NCI-H2081 treated with DMSO at 0.1 percent for 48 hours (cell line): ENCODE data around the gene SUSD1.

ENCODE experiments used
- DNase-seq: peaks from one replicate; lab custom pipeline; 2025; lab: John Stamatoyannopoulos, UW

Gene SUSD1

DNA sequence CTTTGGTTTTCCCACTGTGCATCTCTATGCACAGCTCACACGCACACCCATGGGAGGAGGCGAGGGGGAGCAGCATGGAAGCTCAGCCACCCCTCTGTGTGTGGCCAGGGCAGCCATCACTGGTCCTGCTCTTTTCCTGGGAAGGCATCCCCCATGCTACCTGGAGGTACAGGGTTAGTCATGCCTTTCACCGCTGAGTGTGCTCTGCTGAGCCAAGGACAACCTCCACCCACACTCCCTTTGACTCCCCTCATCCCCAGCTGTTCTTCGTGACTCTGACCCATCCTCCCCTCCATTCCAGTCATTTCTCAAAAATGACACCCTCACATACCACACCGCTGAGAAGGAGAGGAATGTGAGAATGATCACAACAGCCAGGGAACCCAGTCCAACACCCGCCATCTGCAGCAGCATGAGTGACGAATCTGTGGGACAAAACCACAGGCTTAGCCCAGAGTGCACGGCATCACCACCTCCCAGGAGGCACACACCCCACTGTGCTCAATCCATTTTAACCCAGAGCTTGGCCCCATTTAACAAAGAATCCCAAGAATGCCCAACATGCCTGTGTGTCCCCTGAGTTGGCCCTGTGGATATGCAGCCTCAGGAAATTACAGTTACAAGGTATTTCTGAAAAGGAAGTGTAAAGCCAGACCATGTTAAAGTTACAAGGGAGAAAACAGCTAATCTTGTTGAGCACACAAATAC, 133.4 kb downstream of the SUSD1 start:
- DNase-seq: no peak

DNA sequence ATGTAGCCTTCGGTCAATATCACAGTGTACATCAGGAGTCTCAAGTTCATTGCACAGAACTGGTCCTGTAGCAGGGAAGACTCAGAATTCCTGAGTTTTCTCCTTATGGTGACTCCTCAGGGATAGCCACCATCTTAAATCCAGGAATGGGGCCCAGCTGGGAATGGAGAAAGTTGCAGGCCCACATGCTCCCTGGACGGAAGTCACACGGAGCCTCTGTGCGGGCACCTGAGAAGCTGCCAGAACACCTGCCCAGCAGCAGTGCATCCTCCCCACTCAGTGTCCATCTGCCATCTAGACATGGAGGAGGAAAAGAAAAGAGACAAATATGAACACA, 133.9 kb downstream of the SUSD1 start:
- no peak for DNase-seq

DNA sequence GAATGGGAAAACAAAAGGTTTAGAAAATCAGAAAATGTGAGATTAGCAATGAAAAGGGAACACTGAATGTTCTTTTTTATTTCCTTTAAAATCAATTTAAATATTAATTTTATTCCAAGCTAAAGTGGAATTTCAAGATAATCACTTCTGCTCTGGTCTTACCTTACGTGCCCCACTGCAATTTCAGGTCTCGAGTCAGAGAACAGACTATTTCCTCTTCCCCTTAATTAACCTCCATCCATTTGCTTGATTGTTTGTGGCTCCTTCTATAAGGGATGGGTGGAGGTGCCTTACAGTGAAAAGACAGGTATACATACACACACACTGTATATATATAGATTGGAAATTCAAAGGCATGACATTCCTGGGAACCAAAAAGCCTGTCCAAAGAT, 137.1 kb downstream of the SUSD1 start:
- no peak for DNase-seq

DNA sequence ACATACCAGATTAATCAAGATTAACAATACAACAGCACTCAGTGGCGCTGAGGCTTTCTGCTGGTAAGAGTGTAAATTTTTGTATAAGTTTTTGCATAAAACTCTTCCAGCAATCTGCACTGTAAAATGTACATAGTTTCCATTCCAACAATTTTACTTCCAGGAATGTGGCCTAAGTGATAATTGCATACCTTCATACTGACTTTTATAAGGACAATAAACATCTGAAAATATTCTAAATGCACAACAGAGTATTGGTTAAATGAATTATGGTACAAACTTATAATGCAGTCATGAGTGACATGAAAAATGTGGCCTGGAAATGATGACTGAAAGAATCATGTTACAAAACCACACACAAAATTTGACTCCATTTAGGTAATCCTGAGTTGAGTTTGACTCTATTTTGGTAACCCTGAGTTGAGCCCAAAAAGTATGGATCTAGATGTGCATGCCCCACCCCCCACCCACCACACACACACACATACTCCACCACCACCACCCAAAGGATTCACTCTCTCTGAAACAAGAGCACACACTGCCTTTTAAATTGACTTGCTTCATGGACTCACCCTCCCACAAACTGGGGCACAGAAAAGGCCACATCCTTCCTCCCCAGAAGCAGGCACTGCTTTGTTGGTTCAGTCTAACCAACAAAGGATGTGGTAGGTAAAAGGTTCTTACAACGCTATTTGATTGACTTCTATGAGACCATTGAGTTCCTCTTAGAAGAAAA, 137.6 kb downstream of the SUSD1 start:
- DNase-seq: no peak

DNA sequence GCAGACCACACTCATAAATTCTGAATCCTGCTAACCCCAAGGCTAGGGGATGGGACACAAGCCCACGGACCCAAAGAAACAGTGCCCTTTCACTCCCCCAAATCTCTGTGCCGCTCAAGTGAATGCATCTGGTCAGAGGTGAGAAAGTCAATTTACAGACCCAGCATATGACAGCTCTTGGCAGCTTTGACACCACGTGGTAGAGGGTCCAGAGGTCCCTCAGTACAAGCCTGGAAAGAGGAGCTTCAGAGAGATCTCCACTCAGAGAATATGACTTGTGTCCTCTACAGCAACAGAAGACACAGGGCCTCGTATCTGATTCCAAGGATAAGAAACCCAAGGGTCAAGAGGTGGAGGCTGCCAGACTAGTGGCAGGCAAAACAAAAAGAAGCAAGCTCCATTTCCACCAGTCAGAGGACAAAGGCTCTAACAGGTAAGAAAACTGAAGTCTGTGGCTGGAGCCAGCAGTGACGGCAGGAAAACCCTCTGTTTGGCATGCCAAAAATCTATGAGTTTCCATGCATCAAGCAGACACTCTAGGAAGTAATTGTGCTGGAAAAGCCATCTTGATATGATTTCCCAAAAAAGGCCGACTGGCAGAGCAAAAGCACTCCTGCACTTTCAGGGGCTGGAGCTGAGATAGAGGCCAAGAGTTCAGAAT, 139.8 kb downstream of the SUSD1 start:
- no peak for DNase-seq

DNA sequence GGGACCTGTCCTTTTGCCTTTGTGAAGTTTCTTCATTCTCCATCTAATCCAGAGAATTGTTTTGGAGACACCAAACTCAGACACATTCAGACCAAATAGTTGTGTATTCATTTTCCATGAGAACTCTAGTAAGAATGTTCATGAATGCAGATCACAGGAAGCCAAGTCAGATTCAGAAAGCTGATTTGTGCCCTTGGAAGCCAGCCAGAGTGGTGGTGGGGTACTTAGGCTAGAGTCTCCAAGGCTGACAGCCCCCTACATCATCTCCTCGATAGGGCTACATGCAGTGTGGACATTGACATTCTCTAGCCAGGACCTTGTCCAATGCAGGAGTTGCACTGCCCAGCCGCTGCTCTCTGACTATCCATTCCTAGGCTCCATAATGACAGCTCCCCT, 140.9 kb downstream of the SUSD1 start:
- DNase-seq: no peak

DNA sequence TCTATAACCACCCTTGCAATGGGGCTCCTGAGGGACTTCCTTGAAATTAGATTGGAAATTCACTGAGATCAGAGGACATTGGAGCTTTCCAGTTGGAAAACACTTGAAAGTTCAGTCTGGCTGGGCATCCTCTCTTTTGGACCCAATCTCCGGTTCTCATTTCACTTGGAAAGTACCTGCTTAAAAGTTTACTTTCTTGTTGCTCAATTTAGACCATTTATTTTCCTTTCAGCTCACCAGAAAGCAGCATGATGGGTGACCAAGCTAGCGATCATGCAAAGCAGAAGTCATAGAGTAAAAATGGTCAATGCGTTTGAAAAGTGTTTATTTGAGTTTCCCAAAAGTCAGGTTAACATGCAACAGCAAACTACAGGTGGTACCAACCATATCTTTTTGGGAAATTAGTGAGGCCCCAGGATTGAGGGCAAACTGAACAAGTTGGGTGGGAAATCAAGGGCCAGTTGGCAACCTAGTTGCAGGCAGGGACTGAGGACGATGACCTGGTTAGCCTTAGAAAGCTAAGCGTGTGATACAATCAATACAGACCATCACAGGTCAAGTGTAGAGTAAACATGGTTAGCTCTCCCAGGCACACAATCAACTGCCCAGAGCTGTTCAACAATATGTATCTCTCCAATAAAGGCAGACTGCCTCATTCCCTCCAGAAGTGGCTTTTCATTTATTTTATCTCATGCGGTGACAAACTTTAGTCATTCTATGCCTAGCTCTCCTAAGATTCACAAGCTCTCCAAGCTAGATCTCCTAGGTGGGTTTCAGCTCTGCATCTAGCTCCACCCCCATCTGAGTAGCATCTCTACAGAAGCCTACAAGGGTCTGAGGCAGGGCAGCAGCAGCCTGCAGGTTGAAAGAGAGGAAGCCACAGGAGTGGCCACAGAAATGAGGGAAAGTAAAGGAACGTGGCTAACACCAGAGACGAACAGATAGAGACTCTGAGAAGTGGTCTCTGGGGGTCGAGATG, 141.6 kb downstream of the SUSD1 start:
- no peak for DNase-seq

DNA sequence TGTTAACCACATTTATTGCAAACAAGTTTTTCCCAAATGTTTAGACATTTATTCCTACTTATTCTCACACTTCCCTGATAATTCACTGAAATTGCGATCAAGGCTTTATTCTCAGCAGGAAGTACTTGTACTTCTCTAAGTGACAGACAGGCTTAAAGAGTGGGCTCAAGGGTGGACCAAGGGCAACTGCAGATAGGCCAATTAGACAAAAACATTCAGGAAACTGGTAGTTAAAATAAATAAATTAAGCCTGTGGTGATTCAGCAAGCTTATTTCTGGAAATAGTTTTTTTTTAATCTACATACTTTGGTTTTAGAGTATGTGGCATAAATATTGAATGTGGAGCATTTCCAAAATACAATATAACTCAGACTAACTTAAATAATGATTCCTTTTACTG, 142.4 kb downstream of the SUSD1 start:
- DNase-seq: no peak

DNA sequence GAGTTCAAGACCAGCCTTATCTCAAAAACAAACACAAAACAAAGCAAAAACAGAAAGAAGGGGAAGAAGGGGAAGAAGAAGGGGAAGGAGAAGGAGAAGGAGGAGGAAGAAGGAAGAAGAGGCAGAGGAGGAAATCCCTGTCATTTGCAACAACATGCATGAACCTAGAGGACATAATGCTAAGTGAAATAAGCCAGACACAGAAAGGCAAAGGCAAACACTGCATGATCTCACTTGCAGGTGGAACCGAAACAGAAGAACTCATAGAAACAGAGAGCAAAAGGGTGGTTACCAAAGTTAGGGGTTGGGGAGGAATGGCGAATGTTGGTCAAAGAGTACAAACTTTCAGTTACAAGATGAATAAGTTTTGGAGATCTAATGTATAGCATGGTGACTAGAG, 143.1 kb downstream of the SUSD1 start:
- no peak for DNase-seq

DNA sequence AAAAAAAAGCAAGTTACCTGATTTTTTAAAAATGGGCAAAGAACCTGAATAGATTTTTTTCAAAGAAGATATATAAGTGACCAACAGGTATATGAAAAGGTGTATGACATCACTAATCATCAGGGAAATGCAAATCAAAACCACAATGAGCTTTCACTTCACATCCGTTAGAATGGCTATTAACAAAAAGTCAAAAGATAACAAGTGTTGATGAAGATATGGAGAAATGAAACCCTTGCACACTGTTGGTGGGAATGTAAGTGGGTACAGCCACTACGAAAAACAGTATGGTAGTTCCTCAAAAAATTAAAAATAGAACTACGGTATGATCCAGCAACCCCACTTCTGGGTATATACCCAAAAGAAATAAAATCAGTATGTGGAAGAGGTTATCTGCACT, 143.7 kb downstream of the SUSD1 start:
- no peak for DNase-seq

DNA sequence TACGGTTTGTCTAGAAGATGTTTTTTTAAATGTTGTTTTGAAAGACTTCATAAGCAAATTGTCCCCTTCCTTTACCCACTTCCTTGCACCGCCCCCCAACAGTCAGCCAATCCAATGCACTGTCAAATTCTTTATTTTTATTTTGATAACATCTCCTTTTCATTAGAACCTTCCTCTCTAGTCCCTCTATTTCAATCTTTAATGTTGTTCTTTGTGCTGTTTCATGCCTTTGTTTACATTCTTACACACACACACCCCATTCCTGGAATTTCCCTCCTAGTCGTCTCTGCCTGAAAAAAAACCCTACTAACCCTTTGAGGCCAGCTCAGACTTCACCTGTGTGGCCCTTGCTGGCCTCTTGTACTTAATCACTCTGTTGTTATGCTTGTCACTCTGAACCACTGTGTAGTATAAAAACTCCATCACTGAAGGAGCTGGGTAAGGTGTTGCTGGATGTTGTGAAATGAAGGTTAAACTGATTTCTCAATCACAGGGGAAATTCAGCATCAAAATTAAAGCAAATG, 145.1 kb downstream of the SUSD1 start:
- DNase-seq: no peak

DNA sequence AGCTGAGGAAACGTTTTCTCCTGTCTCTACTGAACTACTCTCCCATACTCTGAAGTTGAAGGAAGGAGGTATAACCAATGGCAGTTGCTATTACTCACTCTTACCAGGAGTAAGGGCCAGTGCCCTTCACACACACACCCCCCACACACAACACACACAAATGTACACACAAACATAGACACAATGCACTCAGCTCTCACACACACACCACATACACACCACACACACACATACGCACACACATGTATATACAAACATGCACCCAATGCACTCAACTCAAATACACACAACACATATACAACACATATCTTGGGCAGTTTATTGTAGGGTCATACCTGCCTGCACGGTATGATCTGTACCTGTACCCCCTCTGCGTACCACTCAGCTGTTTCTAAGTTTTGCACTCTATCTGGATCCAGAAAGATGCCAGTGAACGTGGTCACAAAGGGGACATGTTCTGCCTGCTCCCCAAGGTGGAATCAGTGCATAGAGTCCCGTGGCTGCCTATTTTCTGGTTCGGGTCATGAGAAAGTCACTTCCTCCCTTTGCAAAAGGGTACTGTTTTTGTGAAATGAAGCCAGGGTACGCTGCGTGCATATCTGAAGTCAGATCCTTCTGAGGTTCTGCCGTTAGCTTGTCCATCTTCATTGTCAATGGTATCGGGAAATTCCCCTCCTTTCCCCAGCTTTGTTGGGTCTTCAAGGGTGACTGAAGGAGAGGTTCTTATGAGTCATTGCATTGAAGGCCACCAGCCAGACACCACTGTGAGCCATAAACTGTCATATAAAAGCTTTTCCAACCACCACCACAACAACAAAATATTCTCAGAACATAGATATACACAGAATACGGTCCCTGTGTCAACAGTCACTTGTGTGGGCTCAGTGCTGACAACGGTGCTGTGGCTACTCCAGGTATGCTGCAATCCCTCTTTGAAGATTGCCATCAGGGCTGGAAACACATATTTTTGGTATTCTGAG, 146.6 kb downstream of the SUSD1 start:
- DNase-seq: no peak

DNA sequence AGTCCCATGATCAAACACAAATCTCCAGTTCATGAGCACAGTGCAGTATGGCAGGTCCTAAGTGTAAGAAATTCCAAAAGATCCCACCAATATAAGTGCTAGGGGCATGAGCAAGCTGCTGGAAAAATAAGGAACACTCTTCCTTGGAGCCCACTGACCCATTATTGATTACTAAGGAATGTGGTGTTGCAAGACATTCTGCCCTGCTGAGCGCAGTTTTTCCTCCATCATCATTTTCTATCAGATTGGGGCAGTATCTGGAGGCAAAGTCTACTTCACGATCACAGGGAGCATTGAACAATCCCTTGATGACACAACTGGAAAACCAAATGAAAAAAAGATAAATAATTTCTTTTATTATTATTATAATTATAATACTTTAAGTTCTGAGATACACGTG, 149.2 kb downstream of the SUSD1 start:
- DNase-seq: no peak

DNA sequence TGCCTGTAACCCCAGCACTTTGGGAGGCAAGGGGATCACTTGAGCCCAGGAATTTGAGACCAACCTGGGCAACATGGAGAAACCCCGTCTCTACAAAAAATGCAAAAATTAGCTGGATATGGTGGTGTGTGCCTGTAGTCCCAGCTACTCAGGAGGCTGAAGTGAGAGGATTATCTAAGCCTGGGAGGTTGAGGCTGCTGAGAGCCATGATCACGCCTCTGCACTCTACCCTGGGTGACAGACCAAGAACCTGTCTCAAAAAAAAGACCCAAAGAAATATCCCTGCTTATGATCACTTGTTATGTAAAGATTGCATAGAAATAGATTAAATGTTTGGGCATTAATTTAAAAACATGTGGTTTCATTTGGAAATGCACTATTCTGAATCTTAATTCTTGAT, 153.4 kb downstream of the SUSD1 start:
- no peak for DNase-seq

DNA sequence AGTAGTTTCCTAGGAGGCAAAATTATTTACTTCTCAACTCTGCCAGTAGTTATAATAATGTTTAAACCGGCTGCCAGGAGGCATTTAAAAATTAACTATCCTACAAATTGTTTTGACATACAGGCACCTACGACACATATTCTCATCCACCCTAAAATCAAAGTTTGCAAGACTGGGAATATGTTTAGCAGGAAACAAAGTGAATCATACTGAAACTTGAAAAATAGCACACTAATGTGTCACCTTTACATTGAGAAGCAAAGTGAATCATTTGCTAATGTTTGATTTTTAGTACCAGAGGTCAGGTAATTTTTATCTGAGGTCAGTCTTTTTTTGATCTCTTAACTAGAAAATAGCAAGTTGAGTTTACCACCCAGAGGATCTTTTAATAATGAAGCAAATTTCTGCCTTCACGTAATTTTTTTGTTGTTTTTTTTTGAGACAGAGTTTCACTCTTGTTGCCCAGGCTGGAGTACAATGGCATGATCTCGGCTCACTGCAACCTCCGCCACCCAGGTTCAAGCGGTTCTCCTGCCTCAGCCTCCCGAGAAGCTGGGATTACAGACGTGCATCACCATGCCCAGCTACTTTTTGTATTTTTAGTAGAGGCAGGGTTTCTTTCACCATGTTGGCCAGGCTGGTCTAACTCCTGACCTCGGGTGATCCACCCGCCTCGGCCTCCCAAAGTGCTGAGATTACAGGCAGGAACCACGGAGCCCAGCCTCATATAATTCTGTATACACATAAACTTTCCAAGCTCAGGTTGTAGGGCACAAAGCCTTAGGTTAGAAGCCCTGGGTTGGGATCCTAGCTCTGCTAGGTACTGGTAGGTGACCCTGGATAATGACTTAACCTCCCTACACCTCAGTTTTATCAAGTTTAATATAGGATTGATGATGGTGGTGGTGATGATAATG, 154.2 kb downstream of the SUSD1 start:
- no peak for DNase-seq

DNA sequence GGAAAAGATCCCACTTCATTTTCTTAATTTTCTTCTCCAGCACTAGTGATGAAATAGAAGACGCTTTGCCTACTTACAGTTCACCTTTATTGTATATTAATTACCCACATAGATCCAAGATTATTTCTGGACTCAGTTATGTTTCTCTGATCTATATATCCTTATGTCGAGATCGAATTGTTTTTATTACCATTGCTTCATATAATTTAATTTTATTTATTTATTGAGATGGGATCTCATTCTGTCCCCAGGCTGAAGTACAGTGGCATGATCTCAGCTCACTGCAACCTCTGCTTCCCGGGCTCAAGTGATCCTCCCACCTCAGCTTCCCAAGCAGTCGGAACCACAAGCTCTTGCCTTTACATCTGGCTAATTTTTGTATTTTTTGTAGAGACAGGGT, 157.2 kb downstream of the SUSD1 start:
- no peak for DNase-seq

DNA sequence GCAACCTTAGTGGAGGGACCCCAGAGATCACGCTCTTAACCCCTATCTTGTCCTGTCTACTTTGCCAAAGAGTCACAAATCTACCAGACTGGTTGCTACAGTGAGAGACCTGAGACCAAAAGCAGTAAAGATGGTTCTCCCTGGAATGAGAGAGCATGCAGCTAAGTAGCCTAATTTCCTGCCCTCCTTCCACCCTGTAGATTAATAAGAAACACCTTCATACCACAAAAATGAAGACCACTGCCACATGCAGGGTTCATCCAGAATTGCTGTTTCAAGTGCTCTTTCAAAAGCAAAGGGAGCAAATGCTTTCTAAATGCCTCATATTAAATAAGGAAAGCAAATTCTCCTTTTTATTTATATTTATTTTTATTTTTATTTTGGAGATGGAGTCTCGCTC, 159.4 kb downstream of the SUSD1 start:
- no peak for DNase-seq

DNA sequence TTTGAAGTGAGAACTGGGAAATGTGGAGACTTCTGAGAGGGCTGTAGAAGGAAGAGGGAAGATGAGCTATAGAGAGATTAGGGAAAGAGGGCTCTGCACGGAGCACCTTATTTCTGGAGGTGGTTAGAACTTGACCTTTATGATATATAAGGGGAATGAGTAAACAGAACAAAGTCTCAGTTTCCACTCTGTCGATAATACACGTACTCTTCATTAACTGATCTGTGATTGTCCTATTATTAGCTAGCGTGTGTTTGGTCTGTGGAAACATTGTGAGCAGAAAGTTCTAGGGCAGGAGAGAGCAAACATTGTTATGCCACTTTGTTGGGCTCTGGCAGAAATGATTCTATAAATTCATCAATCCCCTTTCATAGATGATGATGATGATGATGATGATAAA, 159.9 kb downstream of the SUSD1 start:
- DNase-seq: no peak

DNA sequence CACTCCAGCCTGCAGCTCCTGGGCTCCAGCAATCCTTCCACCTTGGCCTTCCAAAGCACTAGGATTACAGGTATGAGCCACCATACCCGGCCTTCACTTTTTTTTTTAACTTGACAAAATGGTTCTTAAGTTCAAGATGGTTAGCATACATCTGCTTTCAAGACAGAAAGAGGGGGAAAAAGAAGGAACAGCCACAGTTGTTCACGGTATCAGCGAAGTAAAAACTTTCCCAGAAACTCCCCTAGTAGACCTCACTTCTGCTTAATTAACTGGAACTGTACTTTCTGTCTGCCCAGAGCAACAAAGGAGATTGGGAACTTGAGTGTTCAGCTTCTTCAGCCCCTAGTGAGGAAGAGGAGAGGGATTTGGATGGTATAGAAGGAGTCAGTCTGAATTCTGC, 161.8 kb downstream of the SUSD1 start:
- DNase-seq: no peak
